IMR-90 (cell line): ENCODE results near the gene WDR1. TPM values are rescaled to one million over a fixed set of nuclear protein-coding genes. Genes with fewer than 3 reads are reported as not detected.

ENCODE experiments used
- ATAC-seq: fragments of 200-7000 bp; cut with Tn5 transposase; 2 replicates; pipeline ENCODE4 v1.9.1; 2020; ENCODE audit warnings: low read depth, mild to moderate bottlenecking, moderate library complexity
- BruUV-seq: library from RNA; stranded (reverse); fragments of 400-500 nt; replicated peaks from 2 replicates; lab custom pipeline; 2021; lab: Mats Ljungman, UMichigan
- CTCF ChIA-PET: fragments of 300-600 bp; formaldehyde crosslinking; extraction: SDS; loops from one replicate; lab custom pipeline; 2021; ENCODE audit warnings: antibody characterized with exemption; lab: Yijun Ruan, JAX
- POLR2A ChIA-PET: fragments of 300-600 bp; sonication (Branson Sonifier 250); formaldehyde crosslinking; loops from one replicate; lab custom pipeline; 2022; ENCODE audit warnings: antibody characterized with exemption; ENCODE audit not compliant: unreplicated experiment; lab: Charles Lee
- DNase-seq: peaks from one replicate; pipeline ENCODE4 v3.0.0; 2013
- H2AFZ ChIP-seq: replicated peaks from 2 replicates; pipeline ENCODE3; 2013; ENCODE audit warnings: low read length, mild to moderate bottlenecking; ENCODE audit not compliant: poor library complexity
- H2AK5ac ChIP-seq: 2 replicates; pipeline ENCODE4 v1.6.1; 2013; ENCODE audit warnings: low read depth, low read length, inconsistent platforms
- H2AK9ac ChIP-seq: replicated peaks from 2 replicates; pipeline ENCODE3; 2013; ENCODE audit warnings: mild to moderate bottlenecking, low read depth, low read length, moderate library complexity; ENCODE audit not compliant: poor library complexity
- H2BK120ac ChIP-seq: 2 replicates; pipeline ENCODE4 v1.6.1; 2013; ENCODE audit warnings: low read depth, low read length, inconsistent platforms
- H2BK15ac ChIP-seq: 3 replicates; pipeline ENCODE4 v1.6.1; 2013; ENCODE audit warnings: low read depth, low read length, inconsistent platforms
- H2BK20ac ChIP-seq: 2 replicates; pipeline ENCODE4 v1.6.1; 2013; ENCODE audit warnings: low read depth, mild to moderate bottlenecking, inconsistent platforms, low read length, moderate library complexity
- H2BK5ac ChIP-seq: 2 replicates; pipeline ENCODE4 v1.6.1; 2013; ENCODE audit warnings: mild to moderate bottlenecking, low read depth, low read length, inconsistent platforms; ENCODE audit not compliant: poor library complexity, severe bottlenecking
- H3K14ac ChIP-seq: replicated peaks from 2 replicates; pipeline ENCODE4 v1.6.1; 2013; ENCODE audit warnings: low read depth, low read length, inconsistent platforms
- H3K18ac ChIP-seq: 2 replicates; pipeline ENCODE4 v1.6.1; 2013; ENCODE audit warnings: low read depth, low read length, control low read depth
- H3K23ac ChIP-seq: 2 replicates; pipeline ENCODE4 v1.6.1; 2013; ENCODE audit warnings: low read depth, low read length, inconsistent platforms
- H3K27ac ChIP-seq: 2 replicates; pipeline ENCODE4 v1.5.1; 2013; ENCODE audit warnings: mild to moderate bottlenecking, control low read depth, low read length; ENCODE audit not compliant: insufficient read depth
- H3K27me3 ChIP-seq: 2 replicates; pipeline ENCODE4 v1.6.1; 2013; ENCODE audit warnings: low read length; ENCODE audit not compliant: control insufficient read depth, insufficient read depth
- H3K36me3 ChIP-seq: 2 replicates; pipeline ENCODE4 v1.6.1; 2013; ENCODE audit warnings: low read length, mixed read lengths; ENCODE audit not compliant: control insufficient read depth, insufficient read depth
- H3K4ac ChIP-seq: 2 replicates; pipeline ENCODE4 v1.6.1; 2013; ENCODE audit warnings: low read depth, low read length, inconsistent platforms
- H3K4me1 ChIP-seq: 2 replicates; pipeline ENCODE4 v1.6.1; 2013; ENCODE audit warnings: low read length, mixed read lengths; ENCODE audit not compliant: control insufficient read depth, insufficient read depth
- H3K4me2 ChIP-seq: 2 replicates; pipeline ENCODE4 v1.6.1; 2013; ENCODE audit warnings: low read depth, mild to moderate bottlenecking, control low read depth, low read length, moderate library complexity
- H3K4me3 ChIP-seq: 2 replicates; pipeline ENCODE4 v1.5.1; 2013; ENCODE audit warnings: low read depth, mild to moderate bottlenecking, control low read depth, low read length, moderate library complexity; ENCODE audit not compliant: insufficient read depth
- H3K56ac ChIP-seq: 2 replicates; pipeline ENCODE4 v1.6.1; 2013; ENCODE audit warnings: low read length, inconsistent platforms; ENCODE audit not compliant: insufficient read depth; ENCODE audit errors: extremely low read depth
- H3K79me1 ChIP-seq, 2 experiments: 2 replicates each; pipeline ENCODE4 v1.6.1; 2013; ENCODE audit warnings: low read length in 2 of 2, inconsistent platforms in 1 of 2, low read depth in 1 of 2
- H3K9ac ChIP-seq: 2 replicates; pipeline ENCODE4 v1.6.1; 2013; ENCODE audit warnings: low read depth, low read length, control low read depth
- H3K9me1 ChIP-seq: 2 replicates; pipeline ENCODE4 v1.6.1; 2013; ENCODE audit warnings: low read length, inconsistent platforms; ENCODE audit not compliant: insufficient read depth
- H3K9me3 ChIP-seq: 2 replicates; pipeline ENCODE4 v1.6.1; 2013; ENCODE audit warnings: low read length; ENCODE audit not compliant: control insufficient read depth, insufficient read depth
- H4K20me1 ChIP-seq: 2 replicates; pipeline ENCODE4 v1.6.1; 2013; ENCODE audit warnings: low read length, inconsistent platforms; ENCODE audit not compliant: insufficient read depth
- H4K5ac ChIP-seq: 2 replicates; pipeline ENCODE4 v1.6.1; 2013; ENCODE audit warnings: mild to moderate bottlenecking, low read depth, low read length, control low read depth
- H4K8ac ChIP-seq, 2 experiments: 2 replicates each; pipeline ENCODE4 v1.6.1; 2013; ENCODE audit warnings: low read depth in 2 of 2, low read length in 2 of 2, control low read depth in 1 of 2, inconsistent platforms in 1 of 2
- H4K91ac ChIP-seq: 2 replicates; pipeline ENCODE4 v1.6.1; 2013; ENCODE audit warnings: low read depth, low read length, inconsistent platforms; ENCODE audit not compliant: insufficient read depth
- MAFK ChIP-seq: IDR thresholded peaks from 2 replicates; pipeline ENCODE4 v1.6.1; 2012; ENCODE audit warnings: low read depth, low read length, improper control_type of control experiment
- MXI1 ChIP-seq: IDR thresholded peaks from 2 replicates; pipeline ENCODE4 v1.6.1; 2012; ENCODE audit warnings: low read depth, mild to moderate bottlenecking, low read length, moderate library complexity, borderline replicate concordance
- WGBS, 2 experiments: methylation state at CpG; one replicate each; pipeline versions ENCODE4 v1.1.5 to v1.1.7; 2013; ENCODE audit warnings: missing lambda C conversion rate in 2 of 2; ENCODE audit not compliant: insufficient read length in 1 of 2; ENCODE audit errors: extremely low coverage in 2 of 2; 5-methylcytosine and 5-hydroxymethylcytosine counted together
- dilution Hi-C: fragments of 300-500 bp; cut with HindIII; formaldehyde crosslinking; loops from one replicate; pipeline ENCODE4 v1.14.3; 2018; ENCODE audit warnings: low sequenced_read_pairs; ENCODE audit not compliant: unreplicated experiment
- in situ Hi-C: fragments of 300-500 bp; cut with MboI; formaldehyde crosslinking; loops from 3 replicates; pipeline ENCODE4 v1.14.3; 2019; ENCODE audit warnings: low sequenced_read_pairs, inconsistent platforms, mixed read lengths
- intact Hi-C: fragments of 100-400 bp; cut with micrococcal nuclease; formaldehyde crosslinking; loops from 2 replicates; pipeline ENCODE4 v1.10.0; 2022
- polyA plus RNA-seq, 3 experiments: library from polyadenylated mRNA; depleted of rRNA; stranded (reverse); fragments of >200 nt; gene quantifications; 2 replicates each; pipeline ENCODE4 v1.2.3, GENCODE V29; 2012; ENCODE audit warnings: low replicate concordance in 1 of 3
- total RNA-seq: library from RNA; depleted of rRNA; stranded (reverse); fragments of >200 nt; gene quantifications from 2 replicates; pipeline ENCODE4 v1.2.3, GENCODE V29; 2012

The WDR1 gene
- total and polyA plus RNA-seq, 2 of the 4 experiments (the other 2 are of a cell fraction), result 725 to 992 TPM

DNA sequence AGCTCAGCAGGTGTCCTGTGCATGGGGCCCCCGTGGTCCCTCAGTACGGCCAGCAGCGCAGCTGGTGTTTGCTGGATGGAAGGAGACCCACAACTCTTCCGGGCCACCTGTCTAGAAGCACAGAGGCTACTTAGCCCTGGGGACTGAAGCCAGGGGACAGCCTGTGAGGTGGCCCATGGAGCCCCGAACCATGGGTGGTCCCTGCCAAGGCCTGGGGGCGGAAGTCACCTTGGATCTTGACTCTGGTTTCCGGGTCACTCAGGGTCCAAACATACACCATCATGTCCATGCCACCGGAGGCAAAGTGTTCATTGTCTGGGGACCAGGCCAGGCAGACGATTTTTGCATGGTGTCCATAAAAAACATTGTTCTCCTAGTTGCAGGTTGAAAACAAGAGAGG, 39.5 kb downstream of the WDR1 start:
- no peak overlapping the region for H2AK5ac ChIP-seq

More for the DNA sequence above, 39.5 kb downstream of the WDR1 start:
- DNase-seq (no peak), ATAC-seq (no peak)
- dilution Hi-C loops (no loop called here), in situ Hi-C loops (loop anchor here (25.0 kb wide), 2 partner anchors 110 to 1640 kb away; partner anchors contain the start of genes ACOX3 and TRMT44), intact Hi-C loops (no loop called here)
- H3K27me3 ChIP-seq, result no peaks in the 10 kb centered on the region
- no peak overlapping the region for H3K4ac ChIP-seq
- no peak overlapping the region for H2BK120ac ChIP-seq
- H3K14ac ChIP-seq, result no peak overlapping the region
- no peak overlapping the region for H4K5ac ChIP-seq
- H2BK15ac ChIP-seq, result no peak overlapping the region
- no peak overlapping the region for H3K4me3 ChIP-seq
- H3K18ac ChIP-seq, result no peak overlapping the region
- no peaks in the 10 kb centered on the region for H3K4me1 ChIP-seq
- H3K9ac ChIP-seq, result no peak overlapping the region
- ChIA-PET CTCF (no interaction called here), POLR2A (no interaction called here)
- no peak overlapping the region for H3K27ac ChIP-seq
- H2AK9ac ChIP-seq, result no peak overlapping the region
- no peak overlapping the region for H3K56ac ChIP-seq
- H4K8ac ChIP-seq, result no peak overlapping the region
- no peak overlapping the region for H2AFZ ChIP-seq
- H3K36me3 ChIP-seq, result peaks cover 86% of the 10 kb centered on the region
- no peak overlapping the region for H2BK20ac ChIP-seq
- H3K23ac ChIP-seq, result no peak overlapping the region
- H3K9me3 ChIP-seq, result no peaks in the 10 kb centered on the region
- no peak overlapping the region for H3K4me2 ChIP-seq
- WGBS, 2 experiments, result 80% methylated on average over 6 of the region's 9 CpGs; no CpG with 5 or more reads in 1 of the 2 experiments
- peaks cover 71% of the 10 kb centered on the region for H4K20me1 ChIP-seq
- no peak overlapping the region for H2BK5ac ChIP-seq
- H3K79me1 ChIP-seq, result peaks cover 25 to 53% of the 10 kb centered on the region in 2 experiments
- TF ChIP-seq MXI1 (no peak), MAFK (no peak)
- BruUV-seq, result no TSS peak
- H4K91ac ChIP-seq, result no peak overlapping the region
- no peaks in the 10 kb centered on the region for H3K9me1 ChIP-seq
